KMS-11 (cell line): ENCODE results near the gene NT5E.
A peak's percentile ranks its signal among the peaks of the same experiment; 100 is the strongest.

Experiments
- H2AFZ ChIP-seq: fragments of 200-600 bp; sonication (generic); 2 replicates; pipeline ENCODE4 v1.6.1; 2016; ENCODE audit warnings: antibody characterized with exemption, mixed run types, low read depth
- H3K27ac ChIP-seq: fragments of 200-600 bp; sonication (generic); 2 replicates; pipeline ENCODE4 v1.6.1; 2016; ENCODE audit warnings: mild to moderate bottlenecking, mixed run types
- H3K27me3 ChIP-seq: fragments of 200-600 bp; sonication (generic); 2 replicates; pipeline ENCODE4 v1.6.1; 2017; ENCODE audit warnings: mild to moderate bottlenecking, low read depth, mixed run types, moderate library complexity; ENCODE audit not compliant: insufficient read depth
- H3K36me3 ChIP-seq: fragments of 200-600 bp; sonication (generic); 2 replicates; pipeline ENCODE4 v1.6.1; 2017; ENCODE audit warnings: mild to moderate bottlenecking, mixed run types; ENCODE audit not compliant: insufficient read depth
- H3K4me1 ChIP-seq: fragments of 200-600 bp; sonication (generic); 2 replicates; pipeline ENCODE4 v1.6.1; 2016; ENCODE audit warnings: mild to moderate bottlenecking, low read depth, mixed run types; ENCODE audit not compliant: poor library complexity, severe bottlenecking
- H3K4me2 ChIP-seq: fragments of 200-600 bp; sonication (generic); 2 replicates; pipeline ENCODE4 v1.7.0; 2016; ENCODE audit warnings: mild to moderate bottlenecking, mixed run types
- H3K4me3 ChIP-seq: fragments of 200-600 bp; sonication (generic); IDR thresholded peaks from 2 replicates; pipeline ENCODE4 v1.6.1; 2017; ENCODE audit warnings: low read depth, low read length, mixed read lengths; ENCODE audit not compliant: insufficient read depth
- H3K79me2 ChIP-seq: fragments of 200-600 bp; sonication (generic); 2 replicates; pipeline ENCODE4 v1.6.1; 2016; ENCODE audit warnings: low read depth, mixed run types; ENCODE audit not compliant: insufficient read depth
- H3K9ac ChIP-seq: fragments of 200-600 bp; sonication (generic); 2 replicates; pipeline ENCODE4 v1.6.1; 2016; ENCODE audit warnings: mild to moderate bottlenecking, mixed run types
- H4K20me1 ChIP-seq: fragments of 200-600 bp; sonication (generic); 2 replicates; pipeline ENCODE4 v1.6.1; 2016; ENCODE audit warnings: mild to moderate bottlenecking, mixed run types; ENCODE audit not compliant: insufficient read depth
- CTCF ChIP-seq: fragments of 200-600 bp; sonication (generic); conservative IDR thresholded peaks from 2 replicates; pipeline ENCODE4 v1.6.1; 2017; ENCODE audit warnings: low read depth, mild to moderate bottlenecking, antibody characterized with exemption, low read length, moderate library complexity, mixed read lengths

NT5E gene

GRCh38 chr6:85449818-85450759, at the start of gene NT5E:
Gene NT5E, plus strand, starts transcription at chr6:85450083. Its CDS starts 57 bp downstream, at chr6:85450140.
- no peak for TF ChIP-seq CTCF
- no peaks in the 10 kb centered on the region for H3K36me3 ChIP-seq
- H3K9ac ChIP-seq: peak within 1 kb of the TSS; percentile 47; the same call in 1 of the 2 replicates
- peak within 1 kb of the TSS; percentile 33; the same call in 1 of the 2 replicates for H3K27ac ChIP-seq
- no peaks in the 10 kb centered on the region for H3K27me3 ChIP-seq
- peak within 1 kb of the TSS; percentile 94 for H2AFZ ChIP-seq
- peak within 1 kb of the TSS; percentile 79 for H3K4me2 ChIP-seq
- H3K4me1 ChIP-seq: peaks cover 17% of the 10 kb centered on the region
- no peaks in the 10 kb centered on the region for H3K79me2 ChIP-seq
- H3K4me3 ChIP-seq: no peak within 1 kb of the TSS
- H4K20me1 ChIP-seq: no peaks in the 10 kb centered on the region

- Histone ChIP-seq H2AFZ (no peak overlapping the region), H3K4me3 (no peak overlapping the region), H3K4me2 (no peak overlapping the region), H3K79me2 (no peaks in the 10 kb centered on the region), H3K4me1 (no peaks in the 10 kb centered on the region), H3K27me3 (no peaks in the 10 kb centered on the region), H3K27ac (no peak overlapping the region), H3K36me3 (no peaks in the 10 kb centered on the region), H3K9ac (no peak overlapping the region), H4K20me1 (no peaks in the 10 kb centered on the region)
- no peak for TF ChIP-seq CTCF
These were observed 49.6 kb upstream of the NT5E start for GRCh38 chr6:85400331-85400730.

- no peak for TF ChIP-seq CTCF
- no peak overlapping the region for H2AFZ ChIP-seq
- H3K4me1 ChIP-seq: no peaks in the 10 kb centered on the region
- H3K79me2 ChIP-seq: no peaks in the 10 kb centered on the region
- H4K20me1 ChIP-seq: no peaks in the 10 kb centered on the region
- no peak overlapping the region for H3K4me2 ChIP-seq
- no peak overlapping the region for H3K27ac ChIP-seq
- no peak overlapping the region for H3K9ac ChIP-seq
- H3K36me3 ChIP-seq: no peaks in the 10 kb centered on the region
- no peak overlapping the region for H3K4me3 ChIP-seq
- H3K27me3 ChIP-seq: no peaks in the 10 kb centered on the region
These were observed 48.5 kb upstream of the NT5E start for GRCh38 chr6:85401186-85402021.

- Histone ChIP-seq H3K4me2 (no peak overlapping the region), H3K4me1 (no peaks in the 10 kb centered on the region), H3K36me3 (no peaks in the 10 kb centered on the region), H3K4me3 (no peak overlapping the region), H3K9ac (no peak overlapping the region), H3K79me2 (no peaks in the 10 kb centered on the region), H3K27me3 (no peaks in the 10 kb centered on the region), H3K27ac (no peak overlapping the region), H2AFZ (no peak overlapping the region), H4K20me1 (no peaks in the 10 kb centered on the region)
- no peak for TF ChIP-seq CTCF
These were observed 47.8 kb upstream of the NT5E start for GRCh38 chr6:85402071-85402470.
